Measurements from ENCODE around the gene COG7. TPM values are rescaled to one million over a fixed set of nuclear protein-coding genes. Genes with fewer than 3 reads are reported as not detected.
"Not testable (repeated sequence)": the region's sequence is repeated elsewhere in the genome, so short reads cannot be mapped to it uniquely, and the experiment has no call there.

Gene COG7
- total and polyA plus RNA-seq, 9 donors: 13.8 to 21.5 (median 19.0) TPM

GRCh38 chr16:23368469-23368868, 84.5 kb downstream of the COG7 start:
- no peak overlapping the region for H3K27ac ChIP-seq
- no peaks in the 10 kb centered on the region for H3K36me3 ChIP-seq
- H3K4me3 ChIP-seq: no peak overlapping the region
- H3K27me3 ChIP-seq: no peaks in the 10 kb centered on the region
- DNase-seq: no peak
- intact Hi-C loops (cut with DNase I): no loop called here
- TF ChIP-seq EP300 (IDR thresholded peaks at IDR 0.05): no peak
- 66 to 74% (median 70%) methylated on average over 5 of the region's 5 CpGs for WGBS, 3 donors
- H3K4me1 ChIP-seq (ENCODE audit: insufficient read depth): no peaks in the 10 kb centered on the region
- no peaks in the 10 kb centered on the region for H3K9me3 ChIP-seq

- Histone ChIP-seq H3K27ac (no peak overlapping the region), H3K4me1 (ENCODE audit: insufficient read depth) (no peaks in the 10 kb centered on the region), H3K4me3 (no peak overlapping the region), H3K27me3 (no peaks in the 10 kb centered on the region), H3K36me3 (no peaks in the 10 kb centered on the region), H3K9me3 (no peaks in the 10 kb centered on the region)
- intact Hi-C loops (cut with DNase I): no loop called here
- whole genome bisulfite sequencing, 3 donors: 81 to 87% (median 84%) methylated on average over 8 of the region's 8 CpGs
- no peak for TF ChIP-seq POLR2A (IDR thresholded peaks at IDR 0.05)
- TF ChIP-seq EP300 (IDR thresholded peaks at IDR 0.05): no peak
- no peak for TF ChIP-seq CTCF (IDR thresholded peaks at IDR 0.05)
- no peak for DNase-seq
Observed at GRCh38 chr16:23367988-23368387, 85.0 kb downstream of the COG7 start.

- H3K36me3 ChIP-seq: no peaks in the 10 kb centered on the region
- H3K4me1 ChIP-seq (ENCODE audit: insufficient read depth): no peaks in the 10 kb centered on the region
- no peak for TF ChIP-seq EP300 (IDR thresholded peaks at IDR 0.05)
- TF ChIP-seq POLR2A (IDR thresholded peaks at IDR 0.05): no peak
- no peak for TF ChIP-seq CTCF (IDR thresholded peaks at IDR 0.05)
- 76 to 84% (median 78%) methylated on average over 10 of the region's 10 CpGs for WGBS, 3 donors
- no peak for DNase-seq
- no peak overlapping the region for H3K27ac ChIP-seq
- H3K27me3 ChIP-seq: no peaks in the 10 kb centered on the region
- no peaks in the 10 kb centered on the region for H3K9me3 ChIP-seq
- intact Hi-C loops (cut with DNase I): no loop called here
- no peak overlapping the region for H3K4me3 ChIP-seq
Observed at GRCh38 chr16:23367564-23367963, 85.4 kb downstream of the COG7 start.

GRCh38 chr16:23366341-23366740, 86.6 kb downstream of the COG7 start:
- 70 to 87% (median 71%) methylated on average over 7 of the region's 7 CpGs for WGBS, 3 donors
- H3K27ac ChIP-seq: not testable (repeated sequence)

GRCh38 chr16:23365602-23366240, 87.3 kb downstream of the COG7 start:
- Histone ChIP-seq H3K36me3 (no peaks in the 10 kb centered on the region), H3K27ac (no peak overlapping the region), H3K4me3 (no peak overlapping the region), H3K27me3 (no peaks in the 10 kb centered on the region), H3K4me1 (ENCODE audit: insufficient read depth) (no peaks in the 10 kb centered on the region), H3K9me3 (no peaks in the 10 kb centered on the region)
- no peak for TF ChIP-seq POLR2A (IDR thresholded peaks at IDR 0.05)
- no peak for TF ChIP-seq EP300 (IDR thresholded peaks at IDR 0.05)
- TF ChIP-seq CTCF (IDR thresholded peaks at IDR 0.05): no peak
- WGBS, 3 donors: 21 to 27% (median 26%) methylated on average over 5 of the region's 5 CpGs
- intact Hi-C loops (cut with DNase I): no loop called here
- DNase-seq: no peak

More at GRCh38 chr16:23366341-23366740, 86.6 kb downstream of the COG7 start:
- H3K4me1 ChIP-seq (ENCODE audit: insufficient read depth); H3K4me3 ChIP-seq; H3K36me3 ChIP-seq; intact Hi-C loops (cut with DNase I); H3K27me3 ChIP-seq; H3K9me3 ChIP-seq; DNase-seq: not testable (repeated sequence)

Measured in ovary (tissue), 9 donors.